GM21390 (cell line): Measurements from ENCODE around the gene RANBP2.

Experiments used
- ATAC-seq: cut with Tn5 transposase; IDR thresholded peaks from one replicate; pipeline ENCODE4 v1.9.1; 2021; ENCODE audit not compliant: unreplicated experiment

RANBP2 gene

DNA sequence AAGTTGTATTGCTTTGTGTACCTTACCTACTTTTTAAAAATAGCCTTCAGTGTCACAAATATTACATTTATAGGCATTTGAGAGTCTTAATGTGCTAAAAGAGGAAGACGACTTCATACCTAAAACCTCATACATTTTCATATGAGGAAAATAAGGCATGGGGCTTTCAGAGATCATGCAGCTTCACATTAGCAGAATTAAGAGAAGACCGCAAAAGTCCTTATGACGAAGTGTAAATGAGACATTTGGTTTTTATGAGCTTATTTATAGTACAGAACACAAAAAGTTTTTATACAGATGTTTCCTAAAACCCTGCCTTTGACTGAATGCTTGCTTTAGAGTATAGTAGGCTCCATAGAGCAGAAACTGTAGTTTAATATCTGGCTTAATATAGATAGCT lies 57.2 kb downstream of the RANBP2 start:
- ATAC-seq = peak; percentile 78

DNA sequence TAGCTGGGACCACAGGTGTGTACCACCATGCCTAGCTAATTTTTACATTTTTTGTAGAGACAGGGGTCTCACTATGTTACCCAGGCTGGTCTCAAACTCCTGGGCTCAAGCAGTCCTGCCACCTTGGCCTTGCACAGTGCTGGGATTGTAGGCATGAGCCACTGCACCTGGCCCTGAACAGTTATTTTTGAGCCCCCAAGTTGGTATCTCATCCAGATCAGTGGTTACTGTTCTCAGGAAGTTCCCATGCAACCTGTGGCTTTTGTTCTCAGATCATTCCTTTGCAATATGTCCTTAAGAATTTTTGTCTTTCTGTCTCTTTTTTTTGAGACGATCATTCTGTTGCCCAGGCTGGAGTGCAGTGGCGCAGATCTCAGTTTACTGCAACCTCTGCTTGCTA lies 59.6 kb downstream of the RANBP2 start:
- no peak for ATAC-seq

DNA sequence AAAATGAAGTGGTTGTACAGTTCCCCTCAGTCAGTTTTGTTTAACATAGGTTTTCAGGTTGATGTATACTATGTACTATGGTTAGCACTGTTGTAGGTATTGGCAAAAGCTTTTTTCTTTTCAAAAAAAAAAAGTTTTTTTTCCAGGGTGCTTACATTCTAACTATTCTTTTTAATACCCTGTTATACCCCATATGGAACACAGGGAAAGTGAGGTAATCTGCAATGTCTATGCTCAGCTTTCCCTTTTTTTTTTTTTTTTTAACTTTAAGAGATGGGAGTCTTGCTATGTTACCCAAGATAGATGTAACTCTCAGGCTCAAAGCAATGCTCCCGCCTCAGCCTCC lies 66.7 kb downstream of the RANBP2 start:
- ATAC-seq = no peak

DNA sequence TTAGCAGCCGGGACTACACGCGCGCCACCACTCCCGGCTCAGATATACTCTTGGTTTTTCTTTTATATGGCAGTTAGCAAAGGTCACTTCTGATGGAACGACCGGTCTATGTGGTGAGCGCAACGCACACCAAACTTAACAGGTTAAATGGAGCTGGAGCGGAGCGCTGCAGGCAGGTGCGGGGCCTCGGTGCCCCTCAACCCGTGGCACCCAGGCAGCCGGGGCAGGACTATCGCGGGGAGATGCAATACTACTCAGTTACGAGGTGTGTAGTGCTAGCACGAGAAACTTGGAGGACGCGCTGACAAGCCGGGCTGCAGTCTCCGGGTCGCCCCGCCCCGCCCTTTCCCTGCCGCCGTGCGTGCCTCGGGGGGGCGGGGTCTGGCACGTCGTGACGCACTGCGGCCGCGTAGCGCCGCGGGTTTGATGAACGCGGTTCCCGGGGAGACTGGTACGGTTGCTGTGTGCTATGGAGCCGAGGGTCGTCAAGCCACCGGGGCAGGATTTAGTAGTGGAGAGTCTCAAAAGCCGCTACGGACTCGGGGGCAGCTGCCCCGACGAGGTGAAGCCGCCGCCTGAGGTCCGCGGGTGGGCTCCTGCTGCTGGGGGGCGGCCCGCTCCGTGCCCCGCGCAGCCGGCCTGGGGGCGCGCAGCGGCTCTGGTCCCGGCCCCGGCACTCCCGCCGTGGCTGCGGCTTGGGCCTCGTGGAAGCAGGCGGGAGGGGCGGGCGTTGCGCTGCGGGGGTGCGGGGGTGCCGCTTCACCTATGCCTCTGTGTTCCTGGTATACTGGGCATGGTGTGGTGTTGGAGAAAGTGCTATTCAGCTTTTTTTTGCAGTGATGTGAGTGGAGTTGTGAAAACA lies 67.3 kb downstream of the RANBP2 start, which contains the start of gene CCDC138:
Gene CCDC138 (plus strand): TSS at position 418 of the 862 bp plus-strand sequence. CDS start 52 bp downstream, at position 470.
- peak; percentile 97 for ATAC-seq

DNA sequence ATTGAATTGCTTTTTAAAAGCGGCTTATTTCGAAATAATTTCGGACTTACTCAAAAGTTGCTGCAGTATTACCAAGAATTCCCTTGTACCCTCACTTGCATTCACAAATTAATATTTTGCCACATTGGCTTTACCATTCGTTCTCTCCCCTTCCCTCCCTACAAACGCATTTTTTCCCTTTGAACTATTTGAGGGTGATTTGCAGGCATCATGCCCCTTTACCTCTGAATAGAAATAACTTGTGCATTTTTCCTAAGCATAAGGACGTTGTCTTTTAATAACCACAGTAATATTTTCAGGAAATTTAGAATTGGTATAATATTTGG lies 67.9 kb downstream of the RANBP2 start:
- no peak for ATAC-seq

DNA sequence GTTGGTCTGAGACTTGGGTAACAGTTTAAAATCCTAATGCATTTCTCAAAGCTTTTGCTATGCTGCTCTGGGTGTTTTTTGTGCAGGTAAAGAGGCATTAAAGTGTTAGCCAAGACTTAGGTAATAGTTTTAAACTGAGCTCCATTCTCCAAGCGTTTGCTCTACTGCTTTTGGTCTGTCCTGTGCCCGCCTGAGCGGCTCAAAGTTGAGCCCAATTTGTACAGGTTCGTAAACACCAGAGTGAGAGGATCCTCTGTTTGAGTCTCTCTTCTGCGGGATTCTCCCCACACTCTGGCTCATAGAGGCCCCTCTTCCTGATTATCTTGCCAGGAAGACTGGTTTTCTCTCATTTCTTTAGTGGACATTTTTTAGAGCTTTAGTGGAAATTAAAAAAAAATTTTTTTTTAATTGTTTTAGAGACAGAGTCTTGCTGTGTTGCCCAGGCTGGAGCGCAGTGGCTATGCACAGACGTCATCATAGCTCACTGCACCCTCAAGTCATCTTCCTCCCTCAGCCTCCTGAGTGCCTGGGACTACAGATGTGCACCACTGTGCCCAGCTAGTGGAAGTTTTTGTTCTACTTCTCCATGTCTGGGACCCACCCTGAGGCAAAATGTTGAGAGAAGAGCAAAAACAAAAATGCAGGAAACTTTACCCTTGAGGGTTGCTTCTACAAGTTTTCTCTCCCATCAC lies 83.9 kb downstream of the RANBP2 start:
- ATAC-seq = no peak

DNA sequence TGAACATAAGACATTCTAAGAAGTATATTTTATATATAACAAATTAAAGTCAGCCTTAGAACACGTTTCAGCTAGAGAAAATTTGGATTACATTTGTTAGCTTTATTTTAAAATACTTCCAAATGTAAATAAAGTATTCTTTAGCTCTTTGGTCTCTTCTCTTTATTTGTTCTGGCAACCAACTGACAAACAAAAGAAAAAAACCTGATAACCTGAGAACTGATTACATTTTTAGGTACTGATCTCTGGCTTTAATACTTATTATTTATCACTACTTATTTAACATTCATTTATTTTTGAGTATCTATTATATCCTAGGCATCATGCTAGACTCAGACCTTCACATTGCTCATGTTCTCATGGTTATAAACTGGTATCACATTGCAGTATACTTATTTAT lies 85.8 kb downstream of the RANBP2 start:
- no peak for ATAC-seq

DNA sequence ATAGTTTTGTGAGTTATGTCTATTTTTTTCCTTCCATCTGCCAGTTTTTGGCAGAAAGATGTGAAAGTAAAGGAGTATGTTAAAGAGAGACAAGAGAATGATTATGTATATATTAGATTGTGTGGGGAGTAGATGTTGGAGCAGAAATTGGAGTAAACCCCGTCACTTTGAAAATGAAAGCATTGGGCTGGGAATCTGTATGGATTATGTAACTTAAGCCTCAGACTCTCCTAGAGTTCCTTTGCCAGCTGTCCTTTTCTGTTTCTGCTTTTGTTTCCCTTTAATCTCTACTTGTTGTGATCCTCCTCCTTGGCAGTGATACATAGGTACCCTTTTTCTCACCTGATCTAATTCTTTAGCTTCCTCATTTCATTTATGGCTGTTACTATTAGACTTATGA lies 86.5 kb downstream of the RANBP2 start:
- no peak for ATAC-seq

DNA sequence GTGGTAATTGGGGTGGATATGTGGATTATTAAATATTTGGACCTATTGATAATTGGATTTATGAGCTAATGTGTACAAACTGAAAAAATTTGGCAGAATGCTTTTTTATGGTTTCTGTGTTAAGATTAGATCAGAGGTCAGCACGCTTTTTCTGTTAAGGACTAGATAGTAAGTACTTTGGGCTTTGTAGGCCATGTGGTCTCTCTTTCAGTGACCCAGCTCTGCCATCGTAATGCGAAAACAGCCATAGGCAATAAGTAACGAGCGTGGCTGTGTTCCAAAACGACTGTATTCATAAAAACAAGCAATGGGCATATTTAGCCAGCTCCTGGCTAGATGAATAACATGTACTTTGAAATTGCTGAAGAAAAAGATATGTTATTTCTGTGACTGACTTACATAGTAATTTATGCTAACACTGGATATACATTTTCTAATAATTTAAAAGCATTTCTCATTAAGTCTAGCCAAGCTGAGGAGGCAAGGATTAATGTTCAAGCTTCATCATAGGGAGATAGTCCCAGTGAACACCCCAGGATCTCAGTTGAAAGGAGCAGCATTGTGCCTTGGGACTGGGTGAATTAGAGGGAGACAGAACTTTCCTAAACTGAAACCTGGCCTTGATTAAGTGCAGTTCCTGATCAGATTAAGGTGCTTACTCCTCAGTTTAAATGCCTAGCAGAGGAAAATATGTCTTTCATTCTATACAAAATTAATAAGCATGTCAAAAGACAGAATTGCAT lies 87.3 kb downstream of the RANBP2 start:
- ATAC-seq = no peak

DNA sequence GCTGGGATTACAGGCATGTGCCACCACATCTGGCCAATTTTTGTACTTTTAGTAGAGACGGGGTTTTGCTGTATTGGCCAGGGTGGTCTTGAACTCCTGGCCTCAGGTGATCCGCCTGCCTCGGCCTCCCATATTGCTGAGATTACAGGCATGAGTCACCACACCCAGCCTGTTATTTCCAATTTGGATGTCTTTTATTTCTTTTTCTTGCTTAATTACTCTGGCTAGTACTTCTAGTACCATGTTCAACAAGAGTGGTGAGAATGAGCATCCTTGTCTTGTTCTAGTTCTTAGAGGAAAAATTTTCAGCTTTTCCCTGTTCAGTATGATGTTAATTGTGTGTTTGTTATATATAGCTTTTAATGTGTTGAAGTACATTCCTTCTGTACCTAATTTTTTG lies 90.7 kb downstream of the RANBP2 start:
- ATAC-seq = no peak

DNA sequence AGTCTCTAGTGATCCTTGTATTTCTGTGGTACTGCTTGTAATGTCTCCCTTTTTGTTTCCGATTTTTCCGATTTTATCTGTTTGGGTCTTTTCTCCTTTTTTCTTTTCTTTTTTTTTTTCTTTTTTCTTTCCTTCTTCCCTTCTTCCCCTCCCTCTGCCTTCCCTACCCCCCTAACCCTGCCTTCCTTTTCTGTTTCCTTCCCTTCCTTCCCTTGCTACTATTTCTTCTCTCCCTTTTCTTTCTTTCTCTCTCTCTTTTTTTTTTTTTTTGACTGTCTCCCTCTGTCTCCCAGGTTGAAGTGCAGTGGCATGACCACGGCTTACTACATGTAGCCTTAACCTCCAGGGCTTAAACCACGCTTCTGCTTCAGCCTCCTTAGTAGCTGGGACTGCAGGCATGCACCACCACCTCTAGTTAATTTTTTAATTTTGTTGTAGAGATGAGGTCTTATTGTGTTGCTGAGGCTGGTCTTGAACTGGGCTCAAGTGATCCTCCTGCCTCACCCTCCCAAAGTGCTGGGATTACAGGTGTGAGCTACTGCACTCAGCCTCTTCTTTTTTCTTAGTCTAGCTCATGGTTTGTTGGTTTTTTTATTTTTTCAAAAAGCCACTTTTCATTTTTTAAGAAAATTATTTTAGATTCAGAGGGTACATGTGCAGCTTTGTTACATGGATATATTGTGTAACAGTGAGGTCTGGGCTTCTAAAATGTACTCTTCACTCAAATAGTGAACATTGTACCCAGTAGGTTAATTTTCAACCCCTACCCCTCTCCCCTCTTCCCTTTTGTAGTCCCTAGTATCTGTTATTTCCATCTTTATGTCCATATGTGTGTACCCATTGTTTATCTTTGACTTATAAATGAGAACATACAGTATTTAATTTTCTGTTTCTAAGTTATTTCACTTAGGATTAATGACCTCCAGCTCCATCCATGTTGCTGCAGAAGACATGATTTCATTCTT lies 92.0 kb downstream of the RANBP2 start:
- no peak for ATAC-seq

DNA sequence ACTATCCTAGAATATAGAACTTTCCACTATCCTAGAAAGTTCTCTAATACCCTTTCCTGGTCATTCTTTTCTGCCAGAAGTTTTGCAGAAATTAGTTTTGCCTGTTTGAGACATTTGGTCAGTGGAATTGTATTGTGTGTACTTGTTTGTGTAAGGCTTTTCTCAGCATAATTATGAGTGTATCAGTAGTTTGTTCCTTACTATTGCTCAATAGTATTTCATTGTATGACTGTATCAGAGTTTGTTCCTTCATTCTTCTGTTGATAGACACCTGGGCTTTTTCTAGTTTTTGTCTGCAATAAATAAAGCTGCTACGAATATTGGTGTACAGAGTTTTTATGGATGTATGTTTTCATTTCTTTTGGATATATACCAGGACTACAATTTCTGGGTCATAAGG lies 94.5 kb downstream of the RANBP2 start:
- ATAC-seq = no peak

DNA sequence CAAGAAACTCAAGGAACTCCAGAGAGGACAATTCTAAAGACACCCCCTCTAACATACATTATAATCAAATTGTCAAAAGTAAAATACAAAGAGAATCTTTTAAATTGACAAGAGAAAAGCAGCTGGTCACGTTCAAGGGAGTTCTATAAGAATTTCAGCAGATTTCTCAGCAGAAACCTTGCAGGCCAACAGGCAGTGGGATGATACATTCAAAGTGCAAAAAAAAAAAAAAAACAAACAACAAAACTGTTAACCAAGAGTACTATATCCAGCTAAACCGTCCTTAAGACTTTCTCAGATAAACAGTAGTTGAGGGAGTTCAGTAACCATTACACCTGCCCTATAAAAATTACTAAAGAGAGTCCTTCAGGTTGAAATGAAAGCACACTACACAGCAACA lies 101.2 kb downstream of the RANBP2 start:
- ATAC-seq = no peak

DNA sequence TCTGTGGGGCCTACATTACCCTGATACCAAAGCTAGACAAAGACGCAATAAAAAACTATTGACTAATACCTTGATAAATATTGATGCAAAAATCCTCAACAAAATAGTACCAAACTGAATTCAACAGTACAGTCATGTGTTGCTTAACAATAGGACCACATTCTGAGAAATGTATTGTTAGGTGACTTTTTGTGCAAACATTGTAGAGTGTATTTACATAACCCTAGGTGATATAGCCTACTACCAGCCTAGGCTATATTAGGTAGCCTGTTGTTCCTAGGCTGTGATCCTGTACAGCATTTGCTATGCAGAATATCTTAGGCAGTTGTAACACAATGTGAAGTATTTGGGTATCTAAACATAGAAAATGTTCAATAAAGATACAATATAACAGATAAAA lies 104.0 kb downstream of the RANBP2 start:
- no peak for ATAC-seq

DNA sequence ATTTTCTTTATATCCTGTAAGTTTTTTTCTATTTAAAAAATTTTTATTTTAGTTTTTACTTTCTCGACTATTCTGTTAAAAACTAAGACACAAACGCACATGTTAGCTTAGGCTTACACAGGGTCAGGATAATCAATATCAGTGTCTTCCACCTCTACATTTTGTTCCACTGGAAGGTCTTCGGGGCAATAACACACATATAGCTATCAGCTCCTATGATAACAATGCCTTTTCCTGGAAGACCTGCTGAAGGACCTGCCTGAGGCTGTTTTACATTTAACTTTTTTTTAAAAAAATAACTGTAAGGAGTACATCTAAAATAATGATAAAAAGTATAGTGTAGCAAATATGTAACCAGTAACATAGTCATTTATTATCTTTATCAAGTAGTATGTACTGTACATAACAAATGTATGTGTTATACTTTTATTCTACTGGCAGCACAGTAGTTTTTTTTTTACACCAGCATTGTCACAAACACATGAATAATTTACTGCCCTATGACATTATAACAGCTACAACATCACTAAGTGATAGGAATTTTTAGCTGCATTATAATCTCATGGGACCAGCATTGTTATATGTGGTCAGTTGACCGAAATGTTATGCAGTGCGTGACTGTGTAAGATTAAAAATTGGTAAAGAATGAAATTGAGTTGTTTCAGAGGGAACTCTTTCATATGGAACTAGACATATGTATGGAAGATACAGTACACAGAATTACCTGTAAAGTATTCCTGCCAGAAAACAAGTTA lies 105.2 kb downstream of the RANBP2 start:
- no peak for ATAC-seq

DNA sequence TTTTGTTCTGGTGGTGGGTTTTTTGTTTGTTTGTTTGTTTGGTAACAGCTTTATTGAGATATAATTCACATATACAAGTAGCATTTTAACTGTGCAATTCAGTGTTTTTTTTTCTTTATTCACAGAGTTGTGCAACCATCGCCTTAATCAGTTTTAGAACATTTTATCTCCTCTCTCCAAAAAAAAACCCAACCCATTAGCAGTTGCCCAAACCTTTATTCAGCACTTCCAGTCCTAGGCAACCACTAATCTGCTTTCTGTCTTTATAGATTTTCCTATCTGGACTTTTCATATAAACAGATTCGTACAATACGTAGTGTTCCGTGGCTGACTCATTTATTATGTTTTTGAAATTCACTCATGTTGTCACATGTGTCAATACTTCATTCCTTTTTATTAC lies 106.0 kb downstream of the RANBP2 start:
- no peak for ATAC-seq

DNA sequence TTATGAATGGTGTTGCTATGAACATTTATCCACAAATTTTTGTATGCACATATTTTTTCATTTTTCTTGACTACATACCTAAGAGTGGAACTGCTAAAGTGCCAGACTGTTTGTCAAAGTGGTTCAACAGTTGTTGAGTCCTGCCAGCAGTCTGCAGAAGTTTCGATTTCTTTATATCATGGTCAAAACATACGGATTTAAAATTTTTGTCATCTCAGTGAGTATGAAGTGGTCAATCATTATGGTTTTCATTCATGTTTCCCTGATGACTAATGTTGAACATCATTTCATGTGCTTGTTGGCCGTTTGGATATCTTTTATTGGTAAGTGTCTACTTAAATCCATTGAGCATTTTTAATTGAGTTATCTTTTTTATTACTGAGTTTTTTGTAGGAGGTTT lies 106.5 kb downstream of the RANBP2 start:
- ATAC-seq = no peak

DNA sequence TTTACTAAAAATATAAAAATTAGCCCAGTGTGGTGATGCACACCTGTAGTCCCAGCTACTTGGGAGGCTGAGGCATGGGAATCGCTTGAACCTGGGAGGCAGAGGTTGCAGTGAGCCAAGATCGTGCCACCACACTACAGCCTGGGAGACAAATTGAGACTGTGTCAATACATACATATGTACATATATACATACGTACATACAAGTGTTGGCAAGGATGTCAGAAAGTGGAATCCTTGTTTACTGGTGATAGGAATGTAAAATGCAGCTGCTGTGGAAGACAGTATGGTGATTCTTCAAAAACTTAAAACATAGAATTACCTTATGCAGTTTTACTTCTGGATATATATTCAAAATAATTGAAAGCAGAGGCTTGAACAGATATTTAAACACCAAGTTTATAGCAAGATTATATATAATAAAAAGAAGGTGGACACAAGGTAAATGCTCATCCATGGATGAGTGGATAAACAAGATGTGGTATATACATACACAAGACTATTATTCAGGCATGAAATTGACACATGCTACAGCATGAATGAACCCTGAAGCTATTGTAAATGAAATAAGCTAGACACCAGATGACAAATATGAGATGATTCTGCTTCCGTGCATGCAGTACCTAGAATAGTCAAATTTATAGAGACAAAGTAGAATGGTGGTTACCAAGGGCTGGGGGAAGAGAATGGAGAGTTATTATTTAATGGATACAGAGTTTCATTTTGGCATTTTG lies 110.5 kb downstream of the RANBP2 start:
- ATAC-seq = no peak

DNA sequence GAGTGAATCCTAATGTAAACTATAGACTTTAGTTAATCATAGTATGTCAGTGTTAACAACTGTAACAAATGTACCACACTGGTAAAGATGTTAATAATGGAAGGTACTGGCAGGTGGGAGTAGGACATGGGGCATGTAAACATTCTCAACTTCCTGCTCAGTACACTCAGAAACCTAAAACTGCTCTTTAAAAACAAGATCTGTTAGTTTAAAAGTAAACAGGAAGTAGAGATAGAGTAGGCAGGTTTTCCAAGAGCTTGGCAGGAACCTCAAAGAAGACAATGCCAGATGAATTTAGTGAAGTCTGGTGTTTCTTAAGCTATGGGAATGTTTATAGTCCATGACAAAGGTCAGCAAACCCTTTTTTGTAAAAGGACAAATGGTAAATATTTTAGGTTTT lies 113.9 kb downstream of the RANBP2 start:
- no peak for ATAC-seq
